Activated naive CD4-positive, alpha-beta T cell treated with anti-CD3 and anti-CD28 coated beads for 36 hours (primary cell): ENCODE results near the gene ARHGAP25. TPM values are rescaled to one million over a fixed set of nuclear protein-coding genes. Genes with fewer than 3 reads are reported as not detected.

Source experiments
- CTCF ChIA-PET: fragments of 350-600 bp; sonication (Branson Sonifier 250); formaldehyde crosslinking; loops from one replicate; lab custom pipeline; 2021; ENCODE audit warnings: antibody characterized with exemption; lab: Charles Lee
- DNase-seq: peaks from one replicate; pipeline ENCODE4 v3.0.0-alpha.2; 2020
- H3K27ac Mint-ChIP-seq: one replicate; pipeline ENCODE4 v1.8.0; 2021; ENCODE audit warnings: mild to moderate bottlenecking, mixed read lengths
- H3K27me3 Mint-ChIP-seq: one replicate; pipeline ENCODE4 v1.8.0; 2021; ENCODE audit warnings: low read depth, mixed read lengths
- H3K36me3 Mint-ChIP-seq: one replicate; pipeline ENCODE4 v1.8.0; 2021; ENCODE audit warnings: low read depth, mixed read lengths
- H3K4me1 Mint-ChIP-seq: one replicate; pipeline ENCODE4 v1.8.0; 2021; ENCODE audit warnings: low read depth, mixed read lengths
- H3K4me3 Mint-ChIP-seq: one replicate; pipeline ENCODE4 v1.8.0; 2021; ENCODE audit warnings: mild to moderate bottlenecking, moderate library complexity, mixed read lengths
- H3K9me3 Mint-ChIP-seq: one replicate; pipeline ENCODE4 v1.8.0; 2021; ENCODE audit warnings: mixed read lengths
- intact Hi-C: fragments of 100-400 bp; cut with micrococcal nuclease; formaldehyde crosslinking; loops from one replicate; pipeline ENCODE4 v1.15.1; 2023
- total RNA-seq, 2 experiments: library from RNA; stranded (reverse); gene quantifications; one replicate each; pipeline ENCODE4 v1.2.3, GENCODE V29; 2021

Gene ARHGAP25
- total RNA-seq, 2 experiments from 2014 or later: 43.0 to 46.7 TPM

GRCh38 chr2:68806511-68807109 lies 72.0 kb downstream of the ARHGAP25 start:
- CTCF ChIA-PET: interaction anchor here (0.7 kb wide), 1 partner anchor 118 kb away, joined by 3 read pairs; no protein-coding TSS in a partner anchor
- H3K9me3 Mint-ChIP-seq: no peaks in the 10 kb centered on the region
- peaks cover 33% of the 10 kb centered on the region for H3K36me3 Mint-ChIP-seq
- H3K4me1 Mint-ChIP-seq: peaks cover 27% of the 10 kb centered on the region
- H3K27me3 Mint-ChIP-seq: no peaks in the 10 kb centered on the region
- H3K4me3 Mint-ChIP-seq: no peak overlapping the region
- peak overlapping the region; percentile 44 for H3K27ac Mint-ChIP-seq
- intact Hi-C loops: no loop called here
- no peak for DNase-seq

GRCh38 chr2:68807821-68808266 lies 73.2 kb downstream of the ARHGAP25 start:
- peak; percentile 41 for DNase-seq
- no peak overlapping the region for H3K4me3 Mint-ChIP-seq
- H3K27me3 Mint-ChIP-seq: no peaks in the 10 kb centered on the region
- peaks cover 36% of the 10 kb centered on the region for H3K36me3 Mint-ChIP-seq
- CTCF ChIA-PET: no interaction called here
- H3K4me1 Mint-ChIP-seq: peaks cover 27% of the 10 kb centered on the region
- H3K9me3 Mint-ChIP-seq: no peaks in the 10 kb centered on the region
- H3K27ac Mint-ChIP-seq: peak overlapping the region; percentile 33
- intact Hi-C loops: loop anchor here (2.0 kb wide), 1 partner anchor 21 kb away; no protein-coding TSS in a partner anchor

GRCh38 chr2:68809324-68810240 lies 75.0 kb downstream of the ARHGAP25 start:
- Mint-ChIP-seq H3K4me1 (peaks cover 27% of the 10 kb centered on the region), H3K27ac (peak overlapping the region; percentile 27), H3K9me3 (no peaks in the 10 kb centered on the region), H3K4me3 (no peak overlapping the region), H3K27me3 (no peaks in the 10 kb centered on the region), H3K36me3 (peaks cover 40% of the 10 kb centered on the region)
- no peak for DNase-seq
- intact Hi-C loops: loop anchor here (2.0 kb wide), 1 partner anchor 19 kb away; no protein-coding TSS in a partner anchor
- CTCF ChIA-PET: interaction anchor here (0.7 to 0.9 kb wide), 2 partner anchors 8 to 21 kb away, joined by 6 to 7 read pairs; no protein-coding TSS in a partner anchor

GRCh38 chr2:68811364-68811763 lies 76.8 kb downstream of the ARHGAP25 start:
- intact Hi-C loops: no loop called here
- H3K4me3 Mint-ChIP-seq: no peak overlapping the region
- H3K9me3 Mint-ChIP-seq: no peaks in the 10 kb centered on the region
- no peak for DNase-seq
- H3K27ac Mint-ChIP-seq: peak overlapping the region; percentile 38
- CTCF ChIA-PET: no interaction called here
- H3K36me3 Mint-ChIP-seq: peaks cover 44% of the 10 kb centered on the region
- H3K27me3 Mint-ChIP-seq: no peaks in the 10 kb centered on the region
- peaks cover 24% of the 10 kb centered on the region for H3K4me1 Mint-ChIP-seq

- Mint-ChIP-seq H3K4me1 (peaks cover 24% of the 10 kb centered on the region), H3K36me3 (peaks cover 44% of the 10 kb centered on the region), H3K27ac (no peak overlapping the region), H3K9me3 (no peaks in the 10 kb centered on the region), H3K27me3 (no peaks in the 10 kb centered on the region), H3K4me3 (no peak overlapping the region)
- CTCF ChIA-PET: interaction anchor here (0.7 kb wide), 1 partner anchor 10 kb away, joined by 3 read pairs; no protein-coding TSS in a partner anchor
- DNase-seq: no peak
- intact Hi-C loops: no loop called here
Measured at GRCh38 chr2:68812251-68812650, 77.6 kb downstream of the ARHGAP25 start.

GRCh38 chr2:68813596-68813995 lies 79.0 kb downstream of the ARHGAP25 start:
- Mint-ChIP-seq H3K4me3 (no peak overlapping the region), H3K27me3 (no peaks in the 10 kb centered on the region), H3K27ac (peak overlapping the region; percentile 18), H3K9me3 (no peaks in the 10 kb centered on the region), H3K36me3 (peaks cover 44% of the 10 kb centered on the region), H3K4me1 (peaks cover 19% of the 10 kb centered on the region)
- intact Hi-C loops: no loop called here
- CTCF ChIA-PET: no interaction called here
- DNase-seq: no peak

- H3K4me3 Mint-ChIP-seq: no peak overlapping the region
Measured at GRCh38 chr2:68817306-68817705, 82.7 kb downstream of the ARHGAP25 start.

GRCh38 chr2:68819556-68819955 lies 84.9 kb downstream of the ARHGAP25 start:
- H3K9me3 Mint-ChIP-seq: no peaks in the 10 kb centered on the region
- CTCF ChIA-PET: interaction anchor here (0.7 to 2.7 kb wide), 3 partner anchors 16 to 356 kb away, joined by 3 to 6 read pairs (median 3); no protein-coding TSS in a partner anchor
- H3K27ac Mint-ChIP-seq: no peak overlapping the region
- no peak overlapping the region for H3K4me3 Mint-ChIP-seq
- H3K27me3 Mint-ChIP-seq: no peaks in the 10 kb centered on the region
- peaks cover 12% of the 10 kb centered on the region for H3K4me1 Mint-ChIP-seq
- intact Hi-C loops: no loop called here
- peaks cover 52% of the 10 kb centered on the region for H3K36me3 Mint-ChIP-seq
- DNase-seq: no peak

More at GRCh38 chr2:68817306-68817705, 82.7 kb downstream of the ARHGAP25 start:
- Mint-ChIP-seq H3K27me3 (no peaks in the 10 kb centered on the region), H3K4me1 (peaks cover 9% of the 10 kb centered on the region), H3K27ac (peak overlapping the region; percentile 82), H3K36me3 (peaks cover 46% of the 10 kb centered on the region), H3K9me3 (no peaks in the 10 kb centered on the region)
- intact Hi-C loops: no loop called here
- no peak for DNase-seq
- CTCF ChIA-PET: interaction anchor here (0.5 to 1.8 kb wide), 5 partner anchors 20 to 90 kb away, joined by 3 to 6 read pairs (median 3); no protein-coding TSS in a partner anchor

GRCh38 chr2:68822207-68822872 lies 87.7 kb downstream of the ARHGAP25 start:
- DNase-seq: no peak
- intact Hi-C loops: no loop called here

GRCh38 chr2:68824831-68825230 lies 90.2 kb downstream of the ARHGAP25 start:
- intact Hi-C loops: loop anchor here (5.0 kb wide), 1 partner anchor 573 kb away; the partner anchor contains the start of gene PPP3R1
- Mint-ChIP-seq H3K27ac (no peak overlapping the region), H3K27me3 (no peaks in the 10 kb centered on the region), H3K9me3 (no peaks in the 10 kb centered on the region), H3K36me3 (peaks cover 41% of the 10 kb centered on the region), H3K4me1 (peaks cover 29% of the 10 kb centered on the region), H3K4me3 (no peak overlapping the region)
- DNase-seq: no peak
- CTCF ChIA-PET: interaction anchor here (0.6 to 1.4 kb wide), 3 partner anchors 14 to 77 kb away, joined by 3 to 5 read pairs (median 3); no protein-coding TSS in a partner anchor

More at GRCh38 chr2:68822207-68822872, 87.7 kb downstream of the ARHGAP25 start:
- Mint-ChIP-seq H3K4me3 (no peak overlapping the region), H3K9me3 (no peaks in the 10 kb centered on the region), H3K27ac (peak overlapping the region; percentile 39), H3K27me3 (no peaks in the 10 kb centered on the region), H3K4me1 (peaks cover 15% of the 10 kb centered on the region), H3K36me3 (peaks cover 51% of the 10 kb centered on the region)
- CTCF ChIA-PET: interaction anchor here (0.9 to 2.1 kb wide), 2 partner anchors 10 to 16 kb away, joined by 3 to 6 read pairs; no protein-coding TSS in a partner anchor

GRCh38 chr2:68825866-68826265 lies 91.3 kb downstream of the ARHGAP25 start:
- intact Hi-C loops: loop anchor here (5.0 kb wide), 1 partner anchor 574 kb away; the partner anchor contains the start of gene PPP3R1
- H3K27ac Mint-ChIP-seq: peak overlapping the region; percentile 57
- peaks cover 39% of the 10 kb centered on the region for H3K36me3 Mint-ChIP-seq

More at GRCh38 chr2:68825866-68826265, 91.3 kb downstream of the ARHGAP25 start:
- Mint-ChIP-seq H3K27me3 (no peaks in the 10 kb centered on the region), H3K4me1 (peaks cover 38% of the 10 kb centered on the region), H3K9me3 (no peaks in the 10 kb centered on the region), H3K4me3 (no peak overlapping the region)
- no peak for DNase-seq
- CTCF ChIA-PET: no interaction called here
